HCEC 1CT (cell line): ENCODE results near the gene MGA.

ENCODE experiments used
- DNase-seq: peaks from one replicate; pipeline ENCODE4 v3.0.0-alpha.2; 2017

MGA gene

DNA sequence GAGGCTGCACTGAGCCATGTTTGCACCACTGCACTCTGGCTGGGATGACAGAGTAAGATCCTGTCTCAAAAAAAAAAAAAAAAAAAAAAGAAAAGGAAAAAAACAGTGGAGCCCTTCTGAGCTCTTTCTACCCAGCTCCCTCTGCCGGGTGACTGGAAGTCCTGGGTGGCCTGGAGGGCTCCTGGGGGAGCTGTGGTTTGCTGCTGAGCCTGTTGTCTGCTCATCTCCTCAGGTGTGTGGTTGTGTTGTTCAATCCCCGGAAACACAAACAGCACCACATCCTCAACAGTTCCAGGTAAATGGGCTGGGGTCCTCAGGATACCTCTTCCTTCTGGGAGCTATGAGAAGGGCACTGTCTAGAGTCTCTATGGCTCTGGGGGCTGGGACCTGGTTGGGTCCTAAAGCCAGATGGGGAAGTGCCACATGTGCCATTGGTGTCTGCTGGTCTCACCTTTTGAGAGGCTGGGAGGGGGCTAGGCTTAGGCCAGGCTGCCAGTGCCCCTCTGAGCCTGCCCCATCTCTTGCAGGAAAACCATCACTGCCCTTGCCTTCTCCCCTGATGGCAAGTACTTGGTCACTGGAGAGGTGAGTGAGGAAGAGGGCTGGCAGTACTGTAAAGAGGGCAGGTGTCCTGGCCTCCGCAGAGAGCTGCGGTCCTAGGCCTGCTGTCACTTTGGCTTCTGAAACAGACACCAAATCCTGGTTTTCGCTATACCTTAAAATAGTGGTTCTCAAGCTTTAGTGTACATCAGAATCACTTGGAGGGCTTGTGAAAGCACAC lies 150.6 kb downstream of the MGA start:
- DNase-seq = no peak

DNA sequence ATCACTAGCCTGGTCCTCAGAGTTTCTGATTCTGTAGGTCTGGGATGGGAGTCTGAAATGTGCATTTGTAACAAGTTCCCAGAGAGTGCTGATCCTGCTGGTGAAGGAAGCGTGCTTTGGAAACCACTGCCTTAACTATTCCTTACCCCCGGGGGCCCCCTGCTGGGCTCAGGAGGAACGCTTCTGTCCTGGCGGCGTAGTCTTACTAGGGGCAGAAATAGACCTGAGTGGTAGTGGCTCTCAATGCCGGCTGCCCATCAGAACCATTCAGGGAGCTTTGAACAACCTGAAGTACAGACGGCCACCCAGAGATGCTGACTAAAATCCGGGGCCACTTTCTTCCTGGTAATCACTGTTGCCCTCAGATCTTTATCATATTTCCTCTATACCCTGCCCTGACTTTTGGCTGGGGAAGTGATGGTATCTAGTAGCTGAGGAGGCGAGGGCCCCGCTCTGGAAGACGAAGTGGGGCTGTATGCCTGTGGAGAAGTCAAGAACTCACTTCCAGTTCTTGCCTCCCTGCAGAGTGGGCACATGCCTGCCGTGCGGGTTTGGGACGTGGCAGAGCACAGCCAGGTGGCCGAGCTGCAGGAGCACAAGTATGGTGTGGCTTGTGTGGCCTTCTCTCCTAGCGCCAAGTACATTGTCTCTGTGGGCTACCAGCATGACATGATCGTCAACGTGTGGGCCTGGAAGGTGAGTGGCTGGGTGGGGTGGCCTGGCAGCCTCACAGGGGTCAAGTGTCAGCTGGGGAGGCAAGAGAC lies 151.4 kb downstream of the MGA start:
- DNase-seq = peak; percentile 77

DNA sequence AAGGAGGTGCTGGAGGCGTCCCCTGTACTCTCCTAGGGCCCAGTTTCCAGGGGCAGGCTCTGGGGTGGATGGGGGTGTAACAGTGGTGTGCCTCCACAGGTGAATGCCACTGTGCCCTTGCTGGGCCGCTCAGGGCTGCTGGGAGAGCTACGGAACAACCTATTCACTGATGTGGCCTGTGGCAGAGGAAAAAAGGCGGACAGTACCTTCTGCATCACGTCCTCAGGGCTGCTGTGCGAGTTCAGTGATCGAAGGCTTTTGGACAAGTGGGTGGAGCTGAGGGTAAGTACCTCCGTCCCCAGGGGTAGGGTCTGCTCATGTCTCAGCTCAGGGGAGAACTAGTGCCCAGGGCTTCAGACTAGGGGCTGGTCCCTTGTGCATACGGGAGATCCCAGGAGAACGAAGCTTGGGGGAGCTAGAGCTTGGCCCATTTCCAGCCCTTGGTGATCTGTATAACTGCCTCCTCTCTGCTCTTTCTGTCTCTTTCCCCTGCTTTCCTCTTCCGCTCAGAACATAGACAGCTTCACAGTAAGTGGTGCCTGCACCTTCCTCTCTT lies 152.7 kb downstream of the MGA start:
- DNase-seq = no peak

DNA sequence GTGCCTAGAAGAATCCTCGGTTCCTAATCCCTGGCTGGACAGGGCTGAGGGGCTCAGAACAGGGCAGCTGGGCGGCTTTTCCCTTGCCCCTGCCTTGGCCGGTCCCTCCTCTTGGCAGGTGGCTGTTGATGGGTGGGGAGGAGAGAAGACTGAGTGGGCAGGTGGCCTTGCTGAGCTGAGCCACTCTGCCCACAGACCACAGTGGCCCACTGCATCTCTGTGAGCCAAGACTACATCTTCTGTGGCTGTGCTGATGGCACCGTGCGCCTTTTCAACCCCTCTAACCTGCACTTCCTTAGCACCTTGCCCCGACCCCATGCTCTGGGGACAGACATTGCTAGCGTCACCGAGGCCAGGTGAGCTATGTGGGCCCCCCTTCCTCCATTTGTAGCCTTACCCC lies 153.2 kb downstream of the MGA start:
- no peak for DNase-seq

DNA sequence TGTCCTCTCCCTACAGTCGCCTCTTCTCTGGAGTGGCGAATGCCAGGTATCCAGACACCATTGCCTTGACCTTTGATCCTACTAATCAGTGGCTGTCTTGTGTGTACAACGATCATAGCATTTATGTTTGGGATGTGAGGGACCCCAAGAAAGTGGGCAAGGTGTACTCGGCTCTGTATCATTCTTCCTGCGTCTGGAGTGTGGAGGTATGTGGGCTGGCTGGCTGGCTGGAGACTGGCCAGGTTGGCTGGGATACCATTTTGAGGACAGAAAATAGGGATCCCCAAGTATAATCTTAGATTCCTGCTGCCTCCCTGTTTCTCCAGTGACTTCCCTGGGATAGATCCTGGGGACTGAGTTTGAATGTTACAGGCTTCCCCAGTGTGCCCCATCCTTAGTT lies 154.3 kb downstream of the MGA start:
- no peak for DNase-seq

DNA sequence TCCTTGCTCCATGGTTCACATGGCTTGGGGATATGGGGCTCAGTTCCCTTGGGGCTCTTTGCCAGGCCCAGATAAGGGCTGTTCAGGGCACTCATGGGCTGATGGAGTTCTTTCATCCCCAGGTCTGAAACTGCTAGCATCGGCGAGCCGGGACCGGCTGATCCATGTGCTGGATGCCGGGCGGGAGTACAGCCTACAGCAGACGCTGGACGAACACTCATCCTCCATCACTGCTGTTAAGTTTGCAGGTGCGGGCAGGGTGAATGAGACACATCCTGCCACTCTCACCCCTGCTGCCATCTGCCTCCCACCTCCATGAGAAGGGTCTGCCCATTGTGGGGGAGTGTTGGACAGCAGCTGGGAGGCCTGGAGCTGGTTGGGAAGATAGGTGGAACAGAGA lies 156.6 kb downstream of the MGA start:
- no peak for DNase-seq

DNA sequence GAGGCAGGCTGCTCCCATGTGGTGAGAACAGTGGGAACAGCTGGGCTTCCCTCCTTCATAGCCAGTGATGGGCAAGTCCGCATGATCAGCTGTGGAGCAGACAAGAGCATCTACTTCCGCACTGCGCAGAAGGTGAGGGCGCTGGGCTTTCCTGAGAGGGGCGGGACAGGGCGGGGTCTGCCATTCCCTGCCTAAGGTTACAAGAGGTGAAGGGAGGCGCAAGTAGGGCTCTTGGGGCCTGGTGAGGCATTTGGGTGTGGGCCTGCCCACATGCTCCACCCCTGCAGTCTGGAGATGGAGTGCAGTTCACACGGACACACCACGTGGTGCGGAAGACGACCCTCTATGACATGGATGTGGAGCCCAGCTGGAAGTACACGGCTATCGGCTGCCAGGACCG lies 157.1 kb downstream of the MGA start:
- DNase-seq = no peak

DNA sequence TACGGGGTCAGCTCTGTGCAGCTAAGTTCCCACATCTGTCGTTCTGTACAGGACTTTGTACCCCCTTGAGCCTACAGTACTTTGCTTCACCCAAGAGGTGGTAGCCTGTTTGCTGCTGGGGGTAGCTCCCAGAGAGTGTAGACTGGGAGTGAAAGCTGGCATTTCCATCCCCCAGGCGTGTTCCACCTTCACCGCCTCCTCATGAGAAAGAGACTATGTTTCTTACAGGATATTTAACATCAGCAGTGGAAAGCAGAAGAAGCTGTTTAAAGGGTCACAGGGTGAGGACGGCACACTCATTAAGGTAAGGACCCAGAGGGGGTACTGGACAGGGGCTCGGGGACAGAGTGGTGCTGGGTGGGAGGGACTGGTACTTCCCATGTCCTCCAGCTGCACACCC lies 157.6 kb downstream of the MGA start:
- no peak for DNase-seq

DNA sequence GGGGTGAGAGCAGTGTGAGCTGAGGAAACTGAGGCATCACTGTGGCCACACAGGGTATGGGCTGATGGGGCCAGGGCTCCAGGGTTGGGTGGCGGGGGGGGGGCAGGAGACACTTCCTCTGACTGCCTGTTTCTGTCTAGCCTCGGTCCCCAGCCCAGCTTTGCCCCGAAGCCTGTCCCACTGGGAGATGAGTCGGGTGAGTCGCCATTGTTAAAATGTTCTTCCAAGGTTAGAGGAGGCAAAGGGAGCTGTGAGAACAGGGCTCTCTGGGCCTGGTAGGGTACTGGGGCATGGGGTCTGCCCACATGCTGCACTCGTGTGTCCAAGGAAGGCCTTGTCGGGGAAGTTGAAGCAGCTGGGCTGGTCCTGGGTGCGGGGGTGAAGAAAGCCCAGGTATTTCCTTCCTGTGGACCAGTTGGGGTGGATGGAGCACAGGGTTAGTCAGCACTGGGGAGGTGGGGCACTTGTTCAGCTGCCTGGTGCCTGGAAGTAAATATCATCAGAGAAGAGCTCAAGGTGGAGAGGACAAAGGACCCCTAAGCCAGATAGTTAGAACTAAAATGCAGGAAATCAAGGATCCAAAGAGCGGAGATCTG lies 159.3 kb downstream of the MGA start:
- DNase-seq = no peak

DNA sequence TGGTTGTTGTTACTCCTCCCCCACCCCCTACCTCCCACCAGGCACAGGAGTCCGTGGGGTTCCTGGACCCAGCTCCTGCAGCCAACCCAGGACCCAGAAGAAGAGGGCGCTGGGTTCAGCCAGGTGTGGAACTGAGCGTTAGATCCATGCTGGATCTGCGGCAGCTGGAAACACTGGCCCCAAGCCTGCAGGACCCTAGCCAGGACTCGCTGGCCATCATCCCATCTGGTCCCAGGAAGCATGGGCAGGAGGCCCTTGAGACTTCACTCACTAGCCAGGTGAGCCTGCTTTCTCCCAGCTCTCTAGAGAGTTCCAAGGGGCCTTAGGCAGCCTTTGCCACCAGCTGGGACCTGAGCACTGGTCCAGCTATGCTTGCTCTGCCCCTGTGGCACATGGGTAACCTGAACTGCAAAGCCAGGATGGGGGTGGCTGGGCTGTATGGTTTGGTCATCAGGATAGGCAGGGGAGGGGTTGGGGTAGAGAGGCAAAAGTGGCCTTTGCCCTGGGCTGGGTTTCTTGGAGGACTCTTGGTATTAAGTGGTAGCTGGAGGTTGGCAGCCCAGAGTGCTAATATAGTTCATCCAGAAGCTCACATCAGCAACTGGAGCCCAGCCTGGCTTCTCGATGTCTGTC lies 160.7 kb downstream of the MGA start:
- DNase-seq = no peak

DNA sequence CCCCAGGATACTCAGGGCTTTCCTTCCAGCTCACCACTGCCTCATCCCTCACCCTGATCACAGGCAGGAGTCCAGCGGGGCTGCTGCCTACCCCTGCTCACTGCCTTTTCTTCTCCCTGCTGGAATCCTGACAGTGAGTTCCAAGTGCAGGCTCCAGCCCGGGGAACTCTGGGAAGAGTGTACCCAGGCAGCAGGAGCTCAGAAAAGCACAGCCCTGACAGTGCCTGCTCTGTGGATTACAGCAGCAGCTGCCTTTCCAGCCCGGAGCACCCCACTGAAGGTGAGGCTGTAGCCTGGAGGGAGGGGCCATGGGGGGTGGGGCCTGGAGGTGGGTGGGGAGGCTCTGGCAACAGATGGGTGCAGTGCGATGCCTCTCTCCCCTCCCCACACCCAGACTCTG lies 161.6 kb downstream of the MGA start:
- DNase-seq = no peak

DNA sequence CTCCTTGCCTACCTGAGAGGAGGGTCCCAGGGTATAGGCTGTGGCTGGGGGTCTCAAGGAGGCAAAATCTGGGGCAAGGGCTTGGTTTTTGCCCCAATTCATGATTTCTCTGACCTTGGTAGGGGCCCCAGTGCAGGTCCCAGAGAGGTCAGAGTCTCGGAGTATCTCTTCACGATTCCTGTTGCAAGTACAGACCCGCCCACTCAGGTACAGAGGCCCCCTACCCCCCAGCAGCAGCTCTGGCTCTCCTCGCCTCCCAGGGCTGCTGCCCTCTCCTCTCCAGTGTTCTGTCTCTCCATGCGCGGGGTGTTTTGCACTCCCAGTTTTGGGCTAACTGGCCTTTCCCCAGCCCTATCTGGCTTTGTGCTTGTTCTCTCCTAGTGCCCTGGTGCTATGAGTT lies 162.3 kb downstream of the MGA start:
- DNase-seq = no peak
